MV-4-11 (cell line): ENCODE data around the gene LRRC18.

Source experiments
- DNase-seq: peaks from one replicate; lab custom pipeline; 2025; lab: John Stamatoyannopoulos, UW

LRRC18 gene

DNA sequence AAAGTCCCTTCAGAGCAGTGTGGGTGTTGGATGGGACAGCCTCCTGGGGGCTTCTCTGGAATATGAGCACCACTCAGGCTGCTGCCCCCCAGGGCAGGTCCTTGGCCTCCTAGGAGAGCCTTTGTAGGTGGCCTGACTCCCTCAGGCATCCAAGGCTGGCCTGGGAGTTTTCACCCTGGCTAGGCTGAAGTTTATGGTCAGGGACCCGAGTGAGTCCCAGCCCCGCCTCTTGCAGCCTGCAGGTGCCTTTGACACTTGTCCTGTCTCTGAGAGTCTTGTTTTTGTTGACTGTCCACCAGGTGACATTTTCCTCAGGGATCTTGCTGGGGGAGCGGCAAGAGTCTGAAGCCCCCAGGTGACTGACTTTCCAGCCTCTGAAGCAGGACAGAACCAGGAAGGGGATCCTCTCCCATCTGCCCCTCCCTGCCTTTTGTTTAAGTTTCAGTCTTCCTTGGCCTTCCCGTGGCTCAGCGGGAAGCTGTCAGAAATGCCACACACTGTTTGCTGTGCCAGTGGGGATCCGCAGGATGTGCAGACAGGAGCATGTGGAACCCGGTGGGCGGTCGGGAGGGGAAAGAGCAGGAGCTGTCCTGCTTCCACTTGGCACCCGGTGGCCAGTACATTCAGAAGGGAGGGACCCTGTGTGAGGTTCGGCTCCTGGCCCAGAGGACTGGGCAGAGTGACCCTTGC is 59.5 kb downstream of the LRRC18 start:
- DNase-seq, result no peak

- DNase-seq, result no peak
Measured at GRCh38 chr10:48879451-48879850, 60.2 kb downstream of the LRRC18 start.

- no peak for DNase-seq
Measured at GRCh38 chr10:48878091-48878490, 61.5 kb downstream of the LRRC18 start.

DNA sequence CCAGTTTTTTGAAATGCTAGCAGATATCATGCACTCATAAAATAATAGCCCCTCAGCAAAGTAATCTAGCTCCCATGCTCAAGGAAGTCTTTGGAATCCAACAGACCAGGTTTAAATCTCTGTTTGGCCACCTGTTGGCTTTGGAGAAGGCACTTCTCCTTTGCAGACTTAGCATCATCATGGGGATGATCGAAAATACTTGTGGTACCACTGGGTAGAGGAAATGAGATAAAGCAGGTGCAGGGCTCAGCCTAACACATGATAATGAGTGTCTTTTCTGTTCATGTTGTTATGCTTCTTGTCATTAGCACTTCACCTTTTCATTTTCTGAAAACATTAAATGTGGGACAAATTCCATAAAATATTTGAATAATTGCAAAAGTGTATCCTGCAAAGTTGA is 67.4 kb downstream of the LRRC18 start:
- DNase-seq, result no peak
